Measurements from ENCODE around the gene ITGAE.

The ITGAE gene

DNA sequence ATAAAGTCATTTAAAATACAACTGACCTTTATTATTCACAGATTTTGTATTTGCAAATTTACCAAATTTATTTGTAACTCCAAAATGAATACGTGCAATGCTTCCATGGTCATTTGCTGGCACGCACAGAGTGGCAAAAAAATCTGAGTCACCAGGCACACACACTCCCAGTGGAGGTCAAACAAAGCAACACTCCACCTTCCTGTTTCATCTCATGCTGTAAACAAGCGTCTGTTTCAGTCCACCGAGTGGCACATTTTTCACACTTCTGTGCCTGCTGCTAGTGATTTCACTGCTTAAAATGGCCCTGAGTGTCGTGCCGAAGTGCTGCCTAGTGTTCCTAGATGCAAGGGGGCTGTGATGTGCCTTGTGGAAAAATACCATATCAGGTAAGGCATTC lies 17.8 kb upstream of the ITGAE start:
- no peak for DNase-seq

DNA sequence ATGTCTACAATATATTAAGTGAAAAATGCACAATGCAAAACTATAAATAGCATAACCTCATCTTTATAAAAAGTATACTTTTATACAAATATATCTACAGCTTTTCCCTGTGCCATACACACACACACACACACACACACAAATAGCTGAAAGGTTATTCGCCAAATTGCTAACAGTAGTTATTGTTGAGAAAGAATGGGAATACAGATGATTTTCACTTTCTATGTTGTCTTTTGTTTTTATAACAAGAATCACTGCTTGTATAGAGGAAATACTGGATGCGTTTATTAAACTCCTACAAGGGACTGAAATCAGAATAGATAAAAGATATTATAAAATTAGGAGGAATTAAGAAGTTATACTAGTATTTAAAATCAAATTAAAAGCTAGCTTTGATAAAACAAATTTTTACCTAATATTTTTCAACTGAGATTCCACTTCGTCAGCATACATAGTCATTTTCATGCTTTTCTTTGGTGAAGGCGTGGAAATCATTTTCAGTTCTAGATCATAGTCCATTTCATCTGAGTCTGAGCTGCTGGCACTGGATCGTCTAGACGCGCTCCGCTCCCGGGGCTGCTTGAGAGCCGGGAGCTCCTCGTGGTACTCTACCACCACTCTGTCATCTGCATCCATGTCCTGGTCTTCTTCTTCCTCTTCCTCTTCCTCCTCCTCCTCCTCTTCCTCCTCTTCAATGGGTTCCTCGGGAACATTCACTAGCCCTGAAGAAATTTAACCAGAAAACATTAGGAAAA lies 17.0 kb upstream of the ITGAE start:
- DNase-seq = no peak

DNA sequence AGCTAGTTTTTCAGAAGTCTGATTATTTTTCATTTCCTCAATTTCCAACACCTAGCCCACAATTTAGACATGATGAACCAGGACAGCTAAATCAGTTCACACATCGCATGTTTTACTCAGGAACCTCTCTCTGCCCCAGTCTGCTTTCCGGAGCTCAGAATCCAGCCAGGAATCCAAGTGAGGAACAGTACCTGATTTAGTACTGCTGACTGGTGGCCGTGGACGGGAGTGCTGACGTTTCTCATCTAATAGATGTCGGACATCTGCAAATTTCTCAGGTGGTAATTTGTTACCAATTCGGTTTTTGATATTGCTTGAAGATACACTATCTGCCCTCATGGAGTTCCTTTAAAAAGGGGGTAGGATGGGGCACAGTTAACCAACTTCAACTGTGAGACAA lies 14.9 kb upstream of the ITGAE start:
- no peak for DNase-seq

DNA sequence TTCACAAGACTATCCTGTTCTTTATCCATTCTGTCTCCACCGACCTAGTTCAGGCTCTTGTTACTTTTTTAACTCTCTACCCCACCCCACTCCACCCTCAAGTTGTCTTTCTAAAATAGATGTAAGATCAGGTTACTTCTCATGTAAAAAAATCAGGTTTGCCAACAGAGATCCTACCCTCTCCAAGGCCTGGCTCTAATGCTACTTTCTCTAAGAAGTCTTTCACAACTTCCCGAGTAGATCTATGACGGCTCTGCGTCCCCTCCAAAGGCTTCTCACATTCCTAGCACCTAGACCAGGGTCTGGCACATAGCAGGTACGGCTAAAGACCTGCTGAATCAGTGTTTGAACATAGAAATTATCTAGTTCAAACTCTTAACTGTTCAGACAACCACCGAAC lies 14.1 kb upstream of the ITGAE start:
- DNase-seq = no peak

DNA sequence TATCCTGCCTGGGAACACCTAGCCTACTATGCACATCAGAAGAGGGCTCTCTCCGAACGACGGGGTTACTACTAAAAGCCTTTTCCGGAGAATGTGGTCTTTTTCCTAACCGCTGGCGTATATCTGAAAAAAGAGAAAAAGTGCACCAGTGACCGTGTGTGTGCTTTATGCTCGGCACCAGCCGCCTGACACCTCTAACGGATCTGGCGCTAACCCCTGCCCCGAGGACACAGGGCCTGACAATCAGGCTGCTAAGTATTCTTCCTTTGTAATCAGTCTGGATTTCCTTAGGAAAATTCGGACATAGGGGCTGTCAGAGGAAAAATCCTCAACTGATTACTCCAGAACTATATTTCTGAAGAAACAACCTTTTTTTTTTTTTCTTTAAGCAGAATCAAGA lies 13.4 kb upstream of the ITGAE start:
- no peak for DNase-seq

DNA sequence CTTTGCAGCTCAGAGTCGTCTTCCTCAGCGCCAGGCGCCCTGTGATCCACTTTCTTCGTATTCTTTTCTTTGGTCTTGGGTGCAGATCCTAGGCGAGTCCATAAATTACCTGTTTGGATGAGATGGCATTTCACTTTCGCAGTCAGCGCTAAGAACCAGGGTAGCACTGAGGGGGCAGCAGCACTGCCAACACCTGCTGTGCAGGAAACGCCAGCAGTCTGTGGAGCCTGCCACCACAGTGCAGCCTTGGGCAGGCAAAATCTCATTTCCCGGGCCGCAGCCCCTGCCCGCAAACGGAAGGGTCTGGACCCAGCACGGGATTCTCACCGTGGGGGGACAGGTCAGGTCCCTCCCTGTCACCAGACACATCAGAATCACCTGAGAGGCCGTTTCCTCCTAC lies 12.2 kb upstream of the ITGAE start:
- no peak for DNase-seq

DNA sequence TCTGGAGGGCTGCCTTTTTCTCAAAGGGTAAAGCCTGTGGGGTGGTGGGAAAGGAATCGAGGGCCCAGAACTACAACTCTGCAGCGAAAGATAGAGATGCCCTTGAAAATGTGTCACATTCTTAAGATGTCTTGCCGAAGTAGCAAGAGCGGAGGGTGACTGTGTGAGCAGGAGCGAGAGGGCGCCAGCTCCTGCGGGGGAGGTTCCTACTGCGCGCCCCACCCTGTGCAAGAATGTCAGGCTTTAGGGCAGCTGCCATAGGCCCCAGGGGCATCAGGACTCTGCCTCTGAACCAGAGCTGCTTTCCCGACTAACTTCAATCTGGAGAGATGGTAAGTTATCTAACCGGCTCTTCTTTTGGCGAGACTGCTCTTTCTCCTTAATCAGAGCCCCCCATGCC lies 11.8 kb upstream of the ITGAE start:
- DNase-seq = no peak

DNA sequence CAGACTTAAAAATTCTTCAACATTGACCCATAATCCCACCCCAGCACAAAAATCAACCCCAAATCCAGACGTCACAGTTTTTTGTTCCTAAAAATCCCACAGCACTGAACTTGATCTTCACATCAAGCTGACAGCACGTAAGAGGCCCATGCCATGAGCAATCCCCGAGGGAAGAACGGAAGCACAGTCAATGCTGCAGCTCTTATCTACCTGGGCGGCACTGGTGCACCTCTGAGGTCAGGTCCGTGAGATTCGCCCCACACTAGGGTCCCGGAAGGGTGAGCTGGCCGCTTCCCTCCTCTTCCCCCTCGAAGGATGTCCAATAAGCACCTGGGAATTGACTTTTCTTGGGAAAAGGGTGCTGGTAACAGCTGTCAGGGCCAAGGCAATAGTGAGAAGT lies 11.3 kb upstream of the ITGAE start:
- no peak for DNase-seq

DNA sequence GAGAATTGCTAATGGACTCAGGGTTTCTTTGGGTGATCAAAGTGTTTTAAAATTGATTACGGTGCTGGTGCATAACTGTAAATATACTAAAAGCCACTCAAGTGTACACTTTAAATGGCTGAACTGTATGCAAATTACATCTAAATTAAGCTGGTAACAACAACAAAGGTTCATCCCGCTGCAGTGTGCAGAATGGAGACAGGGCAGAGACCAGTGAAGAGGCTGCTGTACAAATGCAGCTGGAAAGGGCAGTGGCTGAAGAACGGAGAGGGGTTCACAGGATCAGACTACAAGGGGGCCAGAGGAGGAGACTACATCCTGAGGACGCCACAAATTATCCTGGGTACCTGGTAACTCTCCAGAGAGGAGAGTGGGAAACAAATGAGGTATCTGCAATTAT lies 9.0 kb upstream of the ITGAE start:
- DNase-seq = no peak

DNA sequence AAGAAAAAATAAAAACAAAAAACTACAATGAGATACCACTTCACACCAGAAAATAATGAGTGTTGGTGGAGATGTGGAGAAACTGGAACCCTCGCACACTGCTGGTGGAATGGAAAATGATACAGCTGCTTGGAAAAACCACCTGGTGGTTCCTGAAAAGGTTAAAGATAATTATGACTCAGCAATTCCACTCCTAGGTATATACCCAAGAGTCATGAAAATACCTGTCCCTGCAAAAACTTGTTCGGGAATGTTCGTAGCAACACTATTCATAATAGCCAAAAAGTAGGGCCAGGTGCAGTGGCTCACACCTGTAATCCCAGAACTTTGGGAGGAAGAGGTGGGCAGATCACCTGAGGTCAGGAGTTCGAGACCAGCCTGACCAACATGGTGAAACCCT lies 8.1 kb upstream of the ITGAE start:
- DNase-seq = no peak

DNA sequence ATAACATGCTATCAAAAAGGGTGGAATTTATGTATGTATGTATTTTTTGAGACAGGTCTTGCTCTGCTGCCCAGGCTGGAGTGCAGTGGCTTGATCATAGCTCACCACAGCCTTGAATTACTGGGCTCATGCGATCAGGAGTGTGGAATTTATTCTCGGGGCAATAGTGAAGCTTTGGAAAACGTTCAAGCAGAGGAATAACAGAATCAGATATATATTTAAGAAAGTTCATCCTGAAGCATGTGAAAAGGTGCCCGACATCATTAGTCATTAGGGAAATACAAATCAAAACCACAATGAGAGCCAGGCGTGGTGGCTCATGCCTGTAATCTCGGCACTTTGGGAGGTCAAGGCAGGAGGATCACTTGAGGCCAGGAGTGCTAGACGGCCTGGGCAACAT lies 7.7 kb upstream of the ITGAE start:
- no peak for DNase-seq

DNA sequence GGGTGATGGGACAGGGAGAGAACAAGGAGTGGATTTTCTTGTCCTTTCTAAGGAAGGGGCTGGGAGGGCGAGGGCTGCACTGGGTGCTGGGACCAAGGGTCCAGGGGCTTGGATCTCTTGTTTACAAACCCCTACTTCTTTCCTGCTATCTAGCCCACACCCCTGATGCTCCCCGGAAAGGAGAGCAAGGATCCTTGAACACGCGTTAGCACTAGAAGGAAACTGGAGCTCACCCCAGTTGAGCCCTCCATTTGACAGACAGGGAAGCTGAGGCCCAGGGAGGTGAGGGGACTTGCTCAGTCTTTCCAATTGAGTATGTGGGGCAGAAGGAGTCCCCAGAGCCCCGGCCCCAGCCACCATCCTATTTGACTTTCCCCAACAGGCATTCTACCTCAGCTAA lies 4.6 kb upstream of the ITGAE start:
- no peak for DNase-seq

DNA sequence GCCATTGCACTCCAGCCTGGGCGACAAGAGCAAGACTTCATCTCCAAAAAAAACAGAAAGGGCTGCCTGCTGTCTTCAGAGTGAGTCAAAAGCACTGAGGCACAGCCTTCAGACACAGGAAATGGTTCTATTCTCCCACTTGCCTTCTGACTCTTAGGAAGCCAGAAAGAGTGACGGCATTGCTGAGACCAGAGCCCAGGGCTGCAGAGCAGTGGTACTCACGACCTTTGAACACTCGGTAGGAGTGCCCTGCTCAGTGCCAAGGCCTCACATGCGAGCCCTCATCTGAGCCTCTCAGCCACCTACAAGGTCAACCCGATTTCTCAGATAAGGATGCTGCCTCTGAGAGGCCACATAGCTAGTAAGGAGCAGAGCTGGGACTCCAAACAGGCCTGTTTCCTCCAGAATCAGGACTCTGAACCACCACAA lies 3.5 kb upstream of the ITGAE start:
- DNase-seq = peak; percentile 45

DNA sequence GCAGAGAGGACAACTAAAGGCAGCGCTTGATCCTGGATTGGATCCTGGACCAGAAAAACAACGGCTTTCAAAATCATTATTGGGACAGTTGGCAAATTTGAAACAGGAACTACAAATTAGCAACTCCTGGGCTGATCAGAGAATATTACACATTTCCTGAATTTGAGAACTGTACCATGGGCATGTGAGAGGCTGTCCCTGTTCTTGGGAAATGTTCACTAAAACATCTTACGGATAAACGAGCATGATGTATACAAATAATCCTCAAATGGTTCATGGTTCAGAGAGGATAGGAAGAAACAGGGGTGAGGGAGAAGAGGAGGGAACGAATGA lies 2.3 kb upstream of the ITGAE start:
- DNase-seq = no peak

DNA sequence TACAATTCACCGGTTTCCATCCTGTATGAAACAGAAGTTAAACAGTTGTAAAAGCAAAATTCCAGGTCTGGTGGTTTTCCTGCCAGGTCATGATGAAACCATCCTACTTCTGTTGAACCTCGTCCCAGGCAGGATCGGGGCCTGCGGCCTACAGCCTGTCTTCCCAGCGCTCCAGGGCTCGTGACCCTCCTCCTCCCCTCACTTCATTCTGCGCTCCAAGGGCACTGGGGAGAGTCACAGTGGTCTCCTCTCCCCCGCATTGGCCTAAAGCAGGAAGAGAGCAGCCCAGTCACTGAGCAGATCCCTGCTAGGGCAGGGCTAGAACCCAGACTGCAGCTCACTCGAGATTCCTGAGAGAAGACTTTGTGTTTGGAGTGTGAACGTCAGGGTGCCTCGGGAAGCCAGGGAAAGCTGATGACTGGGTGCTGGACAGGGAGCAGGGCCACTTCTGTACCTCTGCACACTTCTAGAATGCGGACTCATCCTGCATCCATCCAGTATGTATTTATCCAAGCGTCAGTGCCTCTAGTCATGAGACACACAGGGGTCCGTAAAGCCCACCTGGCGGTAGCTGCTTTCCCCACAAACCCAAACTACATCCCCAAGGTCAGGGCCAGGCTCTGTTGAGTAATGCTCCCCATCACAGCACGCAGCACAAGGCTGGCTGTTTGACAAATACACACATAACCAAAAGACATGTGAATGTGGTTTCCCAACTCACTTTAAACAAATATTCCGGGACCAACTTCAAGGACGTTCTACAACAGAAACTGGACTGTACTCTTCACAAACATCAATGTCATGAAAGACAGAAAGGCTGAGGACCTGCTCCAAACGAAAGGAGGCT lies 1.7 kb upstream of the ITGAE start:
- DNase-seq = no peak

DNA sequence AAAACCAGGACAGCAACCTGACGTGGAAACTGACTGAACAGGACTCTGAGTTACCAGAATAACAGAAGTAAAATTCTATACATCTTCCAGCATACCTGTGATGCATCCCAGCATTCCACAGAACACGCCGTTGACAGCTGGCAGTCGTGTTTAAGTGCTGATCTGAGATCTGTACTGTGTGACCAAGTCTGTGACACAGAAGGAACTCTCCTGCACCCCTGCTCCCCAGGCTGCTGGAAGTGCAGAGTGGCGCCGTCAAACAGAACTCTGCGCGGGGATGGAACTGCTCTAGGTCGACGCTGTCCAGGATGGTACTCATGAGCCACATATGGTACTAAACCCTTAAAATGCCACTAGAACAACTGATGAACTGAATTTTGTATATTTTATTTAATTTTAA lies 804 bp upstream of the ITGAE start:
- DNase-seq = no peak

DNA sequence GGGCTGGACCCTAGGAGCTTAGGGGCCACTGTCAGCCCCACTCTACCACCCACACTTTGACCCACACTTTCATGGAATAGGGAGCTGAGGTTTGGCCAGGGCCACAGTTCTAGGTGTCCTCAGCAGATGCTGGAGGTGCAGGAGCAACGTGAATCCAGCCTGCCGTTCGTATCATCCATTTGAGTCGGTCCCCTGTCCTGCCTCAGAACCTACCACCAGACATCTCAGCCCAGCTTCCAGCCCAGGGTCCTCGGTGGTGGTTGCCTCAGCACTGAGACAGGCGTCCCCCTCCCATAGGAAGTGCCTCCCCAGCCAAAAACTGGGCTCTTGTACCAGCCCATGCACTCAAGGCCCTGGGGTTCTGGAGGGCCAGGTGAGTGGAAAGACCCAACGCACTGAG lies 359 bp upstream of the ITGAE start:
- DNase-seq = no peak

DNA sequence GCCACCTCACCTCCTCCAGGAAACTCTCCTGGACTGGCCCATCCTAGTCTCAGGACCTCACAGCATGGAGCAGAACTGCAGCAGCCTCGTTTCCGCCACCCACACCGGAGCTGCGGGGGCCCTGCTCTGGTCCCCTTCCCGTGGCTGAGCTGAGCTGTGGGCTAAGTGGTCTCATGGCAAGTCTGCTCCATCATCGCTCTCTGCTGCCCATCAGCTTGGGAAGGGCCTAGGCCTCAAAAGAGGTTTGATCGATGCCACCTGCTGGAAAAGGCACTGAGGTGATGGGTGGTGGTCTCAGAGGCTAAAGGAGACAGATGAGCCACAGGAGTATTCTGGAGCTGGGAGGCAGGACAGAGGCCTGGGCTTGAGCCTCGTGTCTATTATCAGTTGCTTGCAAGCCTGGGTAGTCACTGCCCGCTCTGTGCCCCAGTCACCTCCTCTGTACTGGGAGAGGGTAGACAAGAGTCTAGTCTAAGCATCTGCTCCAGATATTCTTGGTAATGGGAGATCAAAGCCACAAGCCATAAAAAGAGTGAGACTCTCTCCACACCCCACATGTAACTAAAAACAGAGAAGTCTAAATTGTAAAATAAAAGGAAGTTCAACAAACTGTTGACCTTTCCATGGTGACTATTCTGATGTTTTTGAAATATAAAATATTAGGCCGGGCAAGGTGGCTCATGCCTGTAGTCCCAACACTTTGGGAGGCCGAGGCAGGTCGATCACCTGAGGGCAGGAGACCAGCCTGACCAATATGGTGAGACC lies 1.6 kb downstream of the ITGAE start:
- no peak for DNase-seq

DNA sequence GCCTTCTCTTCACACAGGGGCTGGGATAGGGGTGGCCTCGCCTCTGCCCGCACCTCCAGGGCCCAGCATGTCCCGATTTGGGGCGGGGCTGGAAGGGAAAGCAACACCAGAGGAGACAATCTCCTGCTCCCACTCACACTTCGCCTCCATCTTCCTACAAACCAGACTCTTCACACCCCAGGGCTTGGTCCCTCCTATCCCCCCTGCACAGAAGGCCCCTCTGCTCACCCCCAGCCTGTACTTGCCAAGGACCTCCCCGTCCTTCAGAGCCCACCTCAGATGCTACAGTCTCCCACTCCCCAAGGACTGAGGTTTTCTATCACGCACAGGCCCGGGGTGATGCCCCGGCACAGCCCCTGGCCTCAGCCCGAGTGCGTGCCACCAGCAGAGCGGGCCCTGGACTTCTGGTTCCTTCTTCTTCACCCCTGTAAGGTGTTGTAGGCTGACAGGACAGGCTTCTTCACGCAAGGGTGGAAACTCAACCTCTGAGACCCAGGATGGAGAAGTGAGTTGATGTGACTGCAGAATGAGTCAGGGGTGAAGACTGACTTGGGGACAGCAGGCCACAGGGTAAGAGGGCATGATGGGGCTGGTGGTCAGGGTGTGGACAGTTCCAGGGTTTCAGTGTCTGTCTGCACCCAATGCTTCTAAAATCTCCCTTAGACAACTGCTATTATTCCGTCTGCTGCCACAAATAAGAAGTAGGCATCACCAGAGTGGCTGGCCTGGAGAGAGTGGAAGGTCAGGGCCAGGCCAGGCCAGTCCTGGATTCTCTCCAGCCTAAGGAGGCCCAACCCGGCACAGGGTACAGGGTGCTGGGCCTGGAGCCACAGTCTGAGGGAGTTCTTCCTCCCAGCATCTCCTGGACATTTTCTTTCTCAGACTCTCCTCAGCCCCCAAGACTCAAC lies 2.5 kb downstream of the ITGAE start:
- no peak for DNase-seq

DNA sequence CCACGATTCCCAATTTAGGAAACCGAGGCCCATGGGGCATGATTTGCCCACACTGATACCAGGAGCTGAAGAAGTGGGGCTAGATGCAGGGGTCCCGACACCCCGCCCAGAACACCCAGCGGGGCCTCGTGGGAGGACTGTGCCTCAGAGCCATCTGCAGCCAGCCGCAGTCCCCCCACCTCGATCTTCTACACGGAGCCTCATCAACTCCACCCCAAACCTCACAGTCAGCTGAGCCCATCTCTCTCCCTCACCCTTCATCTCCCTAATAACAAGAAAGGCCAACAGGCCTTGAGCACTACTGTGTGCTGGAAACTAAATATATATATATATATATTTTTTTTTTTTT lies 4.2 kb downstream of the ITGAE start:
- DNase-seq = no peak

DNA sequence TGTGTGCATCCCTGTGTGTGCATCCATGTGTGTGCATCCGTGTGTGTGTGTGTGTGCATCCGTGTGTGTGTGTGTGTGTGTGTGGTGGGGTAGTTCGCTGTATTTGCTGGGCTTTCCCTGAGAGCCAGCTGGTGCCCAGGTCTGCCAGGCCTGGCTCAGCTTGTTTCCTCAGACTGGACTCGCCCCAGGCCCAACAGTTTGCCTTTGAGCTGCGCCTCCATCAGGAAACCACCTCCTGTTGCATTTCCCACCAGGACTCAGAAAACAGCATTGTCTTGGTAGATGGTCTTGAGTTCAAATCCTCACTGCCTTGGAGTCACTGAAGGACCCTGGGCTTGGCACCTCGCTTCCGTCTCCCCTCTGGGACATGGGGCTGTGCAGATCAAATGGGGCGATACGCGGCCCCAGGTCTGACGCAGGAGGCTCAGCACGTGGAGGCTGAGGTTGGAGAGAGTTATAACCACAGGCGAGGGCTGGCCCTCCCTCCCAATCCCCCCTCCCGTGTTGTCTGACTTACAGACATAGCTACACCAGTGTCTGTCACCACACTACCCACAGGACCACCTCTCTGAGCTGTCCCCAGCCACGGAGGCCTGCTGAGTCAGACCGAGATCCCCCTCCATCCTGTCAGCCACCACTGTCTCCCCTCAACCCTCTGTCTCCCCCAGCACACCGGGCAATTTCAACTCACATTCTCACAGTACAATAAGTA lies 4.7 kb downstream of the ITGAE start:
- peak; percentile 80 for DNase-seq

DNA sequence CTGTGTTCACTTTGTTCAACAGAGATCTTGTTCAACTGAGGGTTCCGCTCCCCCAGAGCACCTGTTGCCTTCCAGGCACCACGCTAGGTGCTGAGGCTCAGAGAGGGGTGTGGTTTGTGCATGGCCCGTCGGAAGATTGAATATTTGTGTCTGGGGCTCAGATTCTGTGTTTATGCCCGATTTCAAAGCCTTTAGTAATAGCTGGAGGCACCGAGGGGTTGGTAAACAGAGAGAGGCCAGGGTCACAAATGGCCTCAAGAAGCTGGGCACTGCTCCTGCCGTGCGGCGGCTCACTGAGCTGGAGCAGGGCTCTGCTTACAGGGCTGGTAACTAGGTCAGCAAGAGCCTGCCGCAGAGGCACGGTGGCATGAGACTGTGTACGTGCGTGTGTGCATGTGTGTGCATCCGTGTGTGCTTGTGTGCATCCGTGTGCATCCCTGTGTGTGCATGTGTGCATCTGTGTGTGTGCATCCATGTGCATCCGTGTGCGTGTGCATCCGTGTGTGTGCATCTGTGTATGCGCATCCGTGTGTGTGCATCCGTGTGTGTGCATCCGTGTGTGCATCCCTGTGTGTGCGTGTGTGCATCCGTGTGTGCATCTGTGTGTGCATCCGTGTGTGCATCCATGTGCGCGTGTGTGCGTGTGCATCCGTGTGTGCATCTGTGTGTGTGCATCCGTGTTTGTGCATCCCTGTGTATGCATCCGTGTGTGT lies 5.4 kb downstream of the ITGAE start:
- no peak for DNase-seq
